Psoas muscle (tissue), 8 donors: ENCODE results near the gene S100Z. TPM values are rescaled to one million over a fixed set of nuclear protein-coding genes. Genes with fewer than 3 reads are reported as not detected.

Source experiments
- ATAC-seq, 4 donors: fragments of 200-7000 bp; cut with Tn5 transposase; one replicate each; pipeline ENCODE4 v1.9.1; 2020; ENCODE audit warnings: moderate library complexity in 3 of 4, mild to moderate bottlenecking in 2 of 4
- DNase-seq, 2 donors: peaks; one replicate each; pipeline ENCODE4 v3.0.0-alpha.2; 2020
- H3K27ac ChIP-seq: fragments of 200-600 bp; one replicate; pipeline ENCODE4 v1.8.0; 2022
- H3K27me3 ChIP-seq, 3 donors: fragments of 200-600 bp in 1 of 3; one replicate each; pipeline versions ENCODE4 v1.6.1 to v1.8.0; 2013 to 2022; ENCODE audit warnings: low read length in 2 of 3, mild to moderate bottlenecking in 2 of 3, moderate library complexity in 1 of 3; ENCODE audit not compliant: insufficient read depth in 3 of 3
- H3K36me3 ChIP-seq, 2 donors: fragments of 200-600 bp in 1 of 2; one replicate each; pipeline versions ENCODE4 v1.6.1 to v1.8.0; 2013 to 2022; ENCODE audit warnings: low read depth in 1 of 2, mild to moderate bottlenecking in 1 of 2, moderate library complexity in 1 of 2; ENCODE audit not compliant: insufficient read depth in 1 of 2
- H3K4me1 ChIP-seq: fragments of 200-600 bp; one replicate; pipeline ENCODE4 v1.8.0; 2022
- H3K4me3 ChIP-seq: fragments of 200-600 bp; one replicate; pipeline ENCODE4 v1.8.0; 2022; ENCODE audit warnings: mild to moderate bottlenecking
- H3K9me3 ChIP-seq: fragments of 200-600 bp; one replicate; pipeline ENCODE4 v1.8.0; 2022
- CTCF ChIP-seq: fragments of 200-600 bp; IDR thresholded peaks from one replicate; pipeline ENCODE4 v1.8.0; 2022; ENCODE audit warnings: antibody characterized with exemption
- WGBS, 3 donors: extraction: QIAGEN DNeasy Blood & Tissue Kit; methylation state at CpG; one replicate each; pipeline versions ENCODE4 v1.1.6 to v1.1.7; 2013; 5-methylcytosine and 5-hydroxymethylcytosine counted together
- intact Hi-C, 2 donors: fragments of 100-400 bp; cut with DNase I; formaldehyde crosslinking; loops; one replicate each; pipeline versions ENCODE4 v1.11.0 to v1.14.2; 2022
- polyA plus RNA-seq, 3 donors: library from polyadenylated mRNA; stranded (reverse); fragments of 200-250 nt; gene quantifications; one replicate each; pipeline ENCODE4 v1.2.3, GENCODE V29; 2013
- total RNA-seq, 4 donors: library from RNA; stranded (reverse); fragmentation: NEBNext Ultra II Directional in 2 of 4; extraction: Animal tissue kit (Norgen Biotek cat#: 25700) in 2 of 4; gene quantifications; one replicate each; pipeline versions ENCODE4 v1.2.1 to v1.2.4, GENCODE V29; 2021 to 2023
- donor health status: healthy with polysubstance abuse.
- donor health status: DM: no; HTN: no; CAD: no; lungs with moderate emphysema.
- donor health status: Bipolar disorder and iron deficiency.
- donor health status: healthy.
- donor health status: DM: yes; HTN: yes; CAD: no.
- donor health status: DM: no; HTN: no; CAD: no.
- donor health status: DM: no; HTN: no; CAD: no.
- donor health status: DM: yes; HTN: yes; CAD: no.

The S100Z gene
- total and polyA plus RNA-seq, 7 donors, result 0.09 TPM; not detected in 6

GRCh38 chr5:76804266-76804665 lies 45.5 kb upstream of the S100Z start:
- no peaks in the 10 kb centered on the region for H3K27me3 ChIP-seq
- no peak for TF ChIP-seq CTCF
- ATAC-seq, result no peak
- no peaks in the 10 kb centered on the region for H3K36me3 ChIP-seq
- DNase-seq, result no peak
- H3K9me3 ChIP-seq, result no peaks in the 10 kb centered on the region
- no peak overlapping the region for H3K27ac ChIP-seq
- 81 to 84% (median 84%) methylated on average over 8 of the region's 8 CpGs for WGBS, 3 donors
- intact Hi-C loops, result no loop called here
- H3K4me1 ChIP-seq, result no peaks in the 10 kb centered on the region
- no peak overlapping the region for H3K4me3 ChIP-seq

GRCh38 chr5:76805821-76806505 lies 43.9 kb upstream of the S100Z start:
- 71 to 75% (median 73%) methylated on average over 7 of the region's 7 CpGs for WGBS, 3 donors
- no peak for ATAC-seq
- DNase-seq, result no peak
- Histone ChIP-seq H3K36me3 (no peaks in the 10 kb centered on the region), H3K27ac (no peak overlapping the region), H3K4me3 (no peak overlapping the region), H3K27me3 (no peaks in the 10 kb centered on the region), H3K4me1 (no peaks in the 10 kb centered on the region), H3K9me3 (no peaks in the 10 kb centered on the region)
- no peak for TF ChIP-seq CTCF
- intact Hi-C loops, result no loop called here

- ATAC-seq, result no peak
- 64 to 75% (median 65%) methylated on average over 3 of the region's 3 CpGs for WGBS, 3 donors
These were observed 42.5 kb upstream of the S100Z start for GRCh38 chr5:76807296-76807695.

GRCh38 chr5:76808141-76808691 lies 41.6 kb upstream of the S100Z start:
- Histone ChIP-seq H3K27me3 (no peaks in the 10 kb centered on the region), H3K4me1 (no peaks in the 10 kb centered on the region), H3K36me3 (no peaks in the 10 kb centered on the region), H3K27ac (no peak overlapping the region), H3K9me3 (no peaks in the 10 kb centered on the region), H3K4me3 (no peak overlapping the region)
- TF ChIP-seq CTCF, result no peak
- WGBS, 3 donors, result 39 to 43% (median 41%) methylated on average over 5 of the region's 5 CpGs
- intact Hi-C loops, result no loop called here
- DNase-seq (no peak), ATAC-seq (no peak)

More at GRCh38 chr5:76807296-76807695, 42.5 kb upstream of the S100Z start:
- Histone ChIP-seq H3K27ac (no peak overlapping the region), H3K27me3 (no peaks in the 10 kb centered on the region), H3K9me3 (no peaks in the 10 kb centered on the region), H3K36me3 (no peaks in the 10 kb centered on the region), H3K4me1 (no peaks in the 10 kb centered on the region), H3K4me3 (no peak overlapping the region)
- intact Hi-C loops, result no loop called here
- DNase-seq, result no peak
- TF ChIP-seq CTCF, result no peak

GRCh38 chr5:76809141-76809540 lies 40.7 kb upstream of the S100Z start:
- H3K36me3 ChIP-seq, result no peaks in the 10 kb centered on the region
- no peaks in the 10 kb centered on the region for H3K9me3 ChIP-seq
- H3K4me3 ChIP-seq, result no peak overlapping the region
- TF ChIP-seq CTCF, result no peak
- ATAC-seq, result no peak
- WGBS, 3 donors, result 65 to 73% (median 73%) methylated on average over 4 of the region's 4 CpGs
- DNase-seq, result no peak
- no peaks in the 10 kb centered on the region for H3K27me3 ChIP-seq
- H3K4me1 ChIP-seq, result no peaks in the 10 kb centered on the region
- intact Hi-C loops, result no loop called here
- H3K27ac ChIP-seq, result no peak overlapping the region
